GM19328 (cell line): Measurements from ENCODE around the gene FMN2.
"Not testable (repeated sequence)": the region's sequence is repeated elsewhere in the genome, so short reads cannot be mapped to it uniquely, and the experiment has no call there.

ENCODE experiments used
- ATAC-seq: cut with Tn5 transposase; IDR thresholded peaks from one replicate; pipeline ENCODE4 v1.9.1; 2021; ENCODE audit warnings: mild to moderate bottlenecking, moderate library complexity; ENCODE audit not compliant: unreplicated experiment

FMN2 gene

DNA sequence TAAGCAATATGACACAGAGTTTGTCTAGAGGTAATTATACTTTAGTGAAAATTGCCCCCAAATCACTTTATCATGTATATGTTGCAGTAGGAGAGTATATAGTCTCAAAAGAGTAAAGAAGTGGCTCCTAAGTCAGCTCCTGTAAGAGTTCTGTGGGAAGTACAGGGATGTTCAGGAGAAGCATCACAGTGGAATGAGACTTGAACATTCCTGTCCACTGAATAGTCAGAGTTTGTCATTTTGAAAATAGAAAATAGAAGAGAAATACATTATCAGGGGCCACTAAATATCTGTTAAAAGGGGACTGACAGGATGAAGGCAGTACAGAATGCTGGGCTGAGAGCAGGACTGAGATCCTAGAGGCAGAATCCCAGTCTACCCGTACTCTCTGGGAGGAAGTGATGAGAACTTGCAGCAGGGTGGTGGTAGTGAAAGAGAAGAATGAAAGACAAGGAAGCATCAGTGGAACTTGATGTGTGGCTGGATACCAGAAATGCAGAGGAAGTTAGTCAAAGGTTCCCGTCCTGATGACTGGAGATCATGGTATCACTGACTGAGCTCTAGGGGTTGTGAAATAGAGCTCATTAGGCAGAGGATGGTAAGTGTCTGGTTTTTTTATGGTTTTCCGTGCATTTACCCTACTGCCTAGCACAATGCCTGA is 153.4 kb downstream of the FMN2 start:
- no peak for ATAC-seq

DNA sequence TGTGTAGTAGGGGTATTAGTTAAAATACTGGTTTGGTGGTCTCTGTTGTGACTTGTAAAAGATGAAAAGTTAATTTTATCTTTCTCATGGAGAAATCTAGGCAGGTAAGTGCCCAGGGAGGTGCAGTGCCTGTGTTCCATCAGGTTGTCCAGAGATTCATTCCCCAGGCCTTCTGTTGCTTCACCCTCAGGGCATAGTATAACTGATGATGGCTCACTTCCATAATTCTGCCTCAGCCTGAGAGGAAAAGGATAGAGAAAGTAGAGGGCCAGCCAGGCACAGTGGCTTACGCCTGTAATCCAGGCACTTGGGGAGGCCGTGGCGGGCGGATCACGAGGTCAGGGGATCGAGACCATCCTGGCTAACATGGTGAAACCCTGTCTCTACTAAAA is 153.9 kb downstream of the FMN2 start:
- ATAC-seq: no peak

DNA sequence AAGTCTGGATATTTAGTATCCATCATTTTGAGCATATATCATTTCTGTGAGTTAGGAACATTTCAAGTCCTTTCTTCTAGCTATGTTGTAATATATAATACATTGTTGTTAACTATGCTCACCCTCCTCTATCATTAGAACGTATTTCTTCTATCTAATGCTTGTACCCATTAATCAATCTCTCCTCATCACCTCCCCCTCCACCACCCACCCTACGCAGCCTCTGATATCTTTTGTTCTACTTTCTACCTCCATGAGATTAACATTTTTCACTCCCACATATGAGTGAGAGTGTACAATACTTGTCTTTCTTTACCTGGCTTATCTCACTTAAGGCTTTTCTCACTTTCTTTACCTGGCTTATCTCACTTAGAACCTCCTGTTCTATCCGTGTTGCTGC is 156.2 kb downstream of the FMN2 start:
- no peak for ATAC-seq

DNA sequence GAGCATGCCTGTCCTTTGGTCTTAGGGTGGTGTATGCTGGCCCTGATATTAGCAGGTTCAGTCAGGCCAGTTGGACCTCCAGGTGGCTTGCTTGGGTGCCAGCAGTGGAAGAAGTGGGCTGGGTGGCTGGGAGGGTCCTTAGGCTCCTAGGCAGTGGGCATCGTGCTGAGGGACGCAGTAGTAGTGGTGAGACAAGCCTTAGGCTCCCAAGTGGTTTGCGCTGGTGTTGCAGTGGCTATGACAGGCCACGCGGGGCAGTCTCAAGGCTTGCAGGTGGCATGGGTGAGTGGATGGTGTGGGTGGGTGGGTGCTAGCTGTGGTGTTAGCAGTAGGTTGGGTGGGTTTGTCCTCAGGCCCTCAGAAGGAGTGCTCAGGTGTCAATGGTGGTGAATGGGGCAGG is 162.3 kb downstream of the FMN2 start:
- ATAC-seq: no peak

DNA sequence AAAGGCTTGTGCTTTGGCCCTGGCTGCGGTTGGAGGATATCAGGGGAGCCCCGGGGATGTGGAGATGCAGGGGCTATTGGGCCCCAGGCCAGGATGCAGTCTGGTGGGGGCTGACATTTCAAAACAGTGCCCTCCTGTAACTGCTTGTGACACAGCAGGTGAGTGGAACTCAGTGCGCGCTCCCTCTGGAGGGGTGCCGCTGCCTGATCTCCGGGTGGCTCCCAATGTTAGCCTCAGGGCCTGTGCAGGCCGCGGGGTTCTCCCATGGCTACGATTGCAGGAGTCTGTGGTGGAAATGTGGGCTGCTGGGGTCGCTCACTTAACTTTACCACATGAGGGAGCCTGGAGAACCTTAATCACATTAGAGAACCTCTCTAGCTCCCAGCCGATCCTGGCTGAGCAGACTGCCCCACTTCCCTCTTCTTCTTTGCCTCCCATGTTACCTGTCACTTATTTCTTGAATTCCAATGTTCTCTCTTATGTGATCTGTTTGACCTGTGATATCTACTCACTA is 163.2 kb downstream of the FMN2 start:
- no peak for ATAC-seq

DNA sequence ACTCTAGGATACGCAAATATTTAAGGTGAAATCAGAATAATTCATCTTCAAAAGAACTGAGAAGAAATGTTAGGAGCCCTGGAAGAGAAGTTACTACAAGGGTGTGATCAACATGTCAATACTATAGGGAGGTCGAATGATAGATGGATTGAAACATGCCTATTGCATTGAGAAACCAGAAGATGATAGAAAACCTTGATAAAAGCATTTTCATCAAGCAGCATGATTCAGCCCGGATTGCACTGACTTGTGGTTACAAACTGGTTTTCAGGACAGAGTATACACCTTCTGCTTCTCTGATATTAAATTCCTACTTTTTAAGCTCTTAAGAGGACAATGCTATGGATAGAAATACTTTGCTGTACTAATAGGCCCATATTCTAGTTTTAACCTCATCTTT is 164.2 kb downstream of the FMN2 start:
- ATAC-seq: no peak

DNA sequence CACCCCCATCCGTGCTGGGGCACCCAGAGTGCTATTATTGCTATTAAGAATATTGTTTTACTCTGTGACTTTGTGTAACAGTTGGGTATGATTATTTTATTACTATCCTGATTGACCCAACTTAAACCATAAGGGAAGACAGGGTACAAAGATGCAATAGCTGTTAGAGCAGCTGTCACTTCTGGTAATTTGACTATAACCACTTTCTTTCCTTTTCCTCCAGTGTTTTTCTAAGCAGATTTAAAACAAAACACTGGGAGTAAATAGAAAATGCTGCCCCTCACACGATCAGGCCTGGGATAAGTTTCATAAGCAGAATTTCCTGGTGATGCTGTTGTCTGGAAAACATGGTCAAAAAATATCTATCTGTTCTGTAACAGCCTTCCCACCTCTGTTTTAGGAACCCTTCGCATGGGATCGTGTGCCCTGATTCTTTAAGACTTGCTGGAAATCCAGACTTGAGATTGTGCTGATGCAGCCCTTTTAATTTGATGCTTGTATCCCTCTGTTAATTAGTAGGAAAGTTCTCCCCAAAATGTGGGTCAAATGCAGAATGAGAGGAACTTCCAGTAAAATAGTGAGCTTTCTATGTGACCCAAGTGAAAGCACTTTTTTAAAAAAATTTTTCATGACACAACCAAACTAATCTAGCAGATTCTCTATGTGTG is 165.3 kb downstream of the FMN2 start:
- no peak for ATAC-seq

DNA sequence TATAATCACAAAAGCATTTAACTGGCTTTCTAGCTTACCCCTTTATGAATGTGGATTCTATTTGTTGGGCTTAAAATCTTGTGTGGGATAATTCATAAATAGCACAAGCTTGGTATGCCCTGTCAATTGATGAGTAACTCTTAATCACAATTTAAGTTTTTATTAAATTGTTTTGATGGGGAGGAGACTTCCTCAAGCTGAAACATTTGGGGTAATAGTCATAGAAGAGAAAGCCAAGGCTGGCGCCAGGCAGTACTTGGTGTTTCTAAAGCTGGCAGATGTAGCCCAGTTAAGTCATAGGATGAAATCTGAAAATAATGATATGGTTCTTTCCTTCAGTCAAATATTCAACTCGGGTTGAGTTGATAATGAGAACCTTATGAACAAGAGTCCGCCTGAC is 167.2 kb downstream of the FMN2 start:
- ATAC-seq: no peak

DNA sequence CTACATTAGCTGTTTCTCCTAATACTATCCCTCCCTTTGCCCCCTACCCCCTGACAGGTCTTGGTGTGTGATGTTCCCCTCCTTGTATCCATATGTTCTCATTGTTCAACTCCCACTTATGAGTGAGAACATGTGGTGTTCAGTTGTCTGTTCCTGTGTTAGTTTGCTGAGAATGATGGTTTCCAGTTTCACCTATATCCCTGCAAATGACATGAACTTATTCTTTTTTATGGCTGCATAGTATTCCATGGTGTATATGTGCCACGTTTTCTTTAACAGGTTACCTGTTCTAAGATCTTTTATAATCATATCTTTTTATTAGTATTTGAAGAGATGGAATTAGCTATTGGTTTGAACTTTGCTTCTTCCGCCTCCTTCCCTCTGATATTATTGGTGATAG is 172.8 kb downstream of the FMN2 start:
- not testable (repeated sequence) for ATAC-seq

DNA sequence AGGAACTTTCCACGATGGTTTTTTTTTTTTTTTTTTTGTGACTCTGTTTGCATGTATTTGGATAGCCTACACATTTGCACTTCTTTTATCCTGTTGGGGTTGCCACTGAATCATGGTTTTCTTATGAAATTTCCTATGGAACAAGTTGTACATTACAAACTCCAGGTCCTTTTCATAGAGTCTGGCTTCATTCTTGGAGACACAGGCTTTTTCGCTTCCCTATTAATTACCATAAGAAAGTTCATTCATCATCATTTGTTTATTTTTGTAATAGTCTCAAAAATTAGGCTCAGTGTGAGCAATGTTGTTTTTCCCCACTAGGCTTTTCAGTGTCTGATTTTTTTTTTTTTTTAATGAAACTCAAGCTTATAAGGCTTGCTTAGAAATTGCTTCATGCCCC is 179.4 kb downstream of the FMN2 start:
- ATAC-seq: no peak

DNA sequence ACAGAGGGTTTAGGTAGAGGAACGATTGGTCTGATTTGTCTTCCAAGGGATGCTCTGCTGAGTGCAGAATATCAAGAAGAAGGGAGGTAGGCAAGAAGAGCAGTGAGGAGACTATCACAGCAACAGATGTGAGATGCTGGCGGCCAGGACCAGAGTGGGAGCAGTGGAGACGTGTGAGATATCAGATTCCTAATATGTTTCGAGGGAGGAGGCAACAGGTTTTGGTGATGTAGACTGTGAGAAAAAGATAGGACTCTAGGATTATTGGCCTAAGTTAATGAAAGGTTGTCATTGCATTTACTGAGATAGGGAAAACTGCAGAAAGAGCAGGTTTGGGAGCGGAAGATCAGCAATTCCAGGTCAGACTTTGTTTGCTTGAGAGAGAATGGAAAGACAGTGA is 182.9 kb downstream of the FMN2 start:
- ATAC-seq: no peak

DNA sequence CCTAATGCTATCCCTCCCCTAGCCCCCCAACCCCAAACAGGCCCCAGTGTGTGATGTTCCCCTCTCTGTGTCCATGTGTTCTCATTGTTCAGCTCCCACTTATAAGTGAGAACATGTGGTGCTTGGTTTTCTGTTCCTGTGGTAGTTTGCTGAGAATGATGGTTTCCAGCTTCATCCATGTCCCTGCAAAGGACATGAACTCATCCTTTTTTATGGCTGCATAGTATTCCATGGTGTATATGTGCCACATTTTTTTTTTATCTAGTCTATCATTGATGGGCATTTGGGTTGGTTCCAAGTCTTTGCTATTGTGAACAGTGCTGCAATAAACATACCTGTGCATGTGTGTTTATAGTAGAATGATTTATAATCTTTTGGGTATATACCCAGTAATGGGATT is 183.5 kb downstream of the FMN2 start:
- ATAC-seq: not testable (repeated sequence)

DNA sequence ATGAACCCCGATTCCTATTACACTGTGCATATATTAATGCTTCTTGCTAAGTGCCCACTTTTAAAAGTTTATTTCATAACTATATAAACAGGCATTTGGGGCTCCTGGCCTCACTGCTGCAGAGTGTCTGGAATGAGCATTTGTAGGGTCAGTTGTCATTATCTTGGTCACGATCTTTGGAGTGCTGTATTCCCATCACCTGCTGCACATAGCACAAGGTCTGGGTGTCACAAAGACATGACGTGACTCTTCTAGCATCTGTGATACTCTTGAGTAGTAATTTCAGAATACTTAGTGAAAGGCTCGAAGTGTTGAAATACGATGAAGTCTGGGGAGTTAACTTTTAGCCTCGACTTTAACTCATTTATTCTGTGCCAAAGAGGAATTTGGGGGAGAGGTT is 186.4 kb downstream of the FMN2 start:
- ATAC-seq: no peak

DNA sequence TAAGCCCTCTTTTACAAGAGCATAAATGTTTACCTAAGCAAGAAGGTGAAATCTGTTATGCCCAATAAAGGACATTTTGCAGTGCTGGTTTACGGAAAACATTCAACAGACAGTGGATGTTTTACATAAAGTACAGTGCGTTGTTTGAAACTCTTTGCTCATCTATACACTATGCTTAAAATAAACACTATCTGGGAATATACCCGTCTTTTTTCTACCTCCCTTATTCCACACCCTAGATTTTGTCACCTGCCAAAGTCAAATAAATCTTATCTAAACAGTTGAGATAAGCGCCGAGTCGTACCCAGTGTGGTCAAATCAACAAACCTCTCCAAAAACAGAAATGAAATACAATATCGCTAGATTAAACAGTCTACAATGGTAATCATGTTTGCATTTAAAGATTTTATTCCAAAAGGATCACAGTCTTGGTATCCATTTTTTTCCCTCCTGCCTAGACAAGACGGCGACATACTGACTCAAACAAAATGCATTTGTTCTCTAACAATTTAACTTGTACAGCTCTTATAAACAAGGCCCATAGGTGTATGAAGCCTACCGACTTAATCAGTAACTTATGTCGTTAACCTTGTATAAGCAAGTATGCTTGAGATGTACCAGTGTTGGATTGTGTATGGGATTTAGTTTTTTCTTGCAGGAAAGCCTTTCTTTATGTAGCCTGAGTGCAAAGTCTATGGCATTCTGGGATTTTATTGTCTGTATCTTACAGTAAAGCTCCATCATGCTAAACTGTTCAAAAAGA is 189.1 kb downstream of the FMN2 start:
- ATAC-seq: no peak

DNA sequence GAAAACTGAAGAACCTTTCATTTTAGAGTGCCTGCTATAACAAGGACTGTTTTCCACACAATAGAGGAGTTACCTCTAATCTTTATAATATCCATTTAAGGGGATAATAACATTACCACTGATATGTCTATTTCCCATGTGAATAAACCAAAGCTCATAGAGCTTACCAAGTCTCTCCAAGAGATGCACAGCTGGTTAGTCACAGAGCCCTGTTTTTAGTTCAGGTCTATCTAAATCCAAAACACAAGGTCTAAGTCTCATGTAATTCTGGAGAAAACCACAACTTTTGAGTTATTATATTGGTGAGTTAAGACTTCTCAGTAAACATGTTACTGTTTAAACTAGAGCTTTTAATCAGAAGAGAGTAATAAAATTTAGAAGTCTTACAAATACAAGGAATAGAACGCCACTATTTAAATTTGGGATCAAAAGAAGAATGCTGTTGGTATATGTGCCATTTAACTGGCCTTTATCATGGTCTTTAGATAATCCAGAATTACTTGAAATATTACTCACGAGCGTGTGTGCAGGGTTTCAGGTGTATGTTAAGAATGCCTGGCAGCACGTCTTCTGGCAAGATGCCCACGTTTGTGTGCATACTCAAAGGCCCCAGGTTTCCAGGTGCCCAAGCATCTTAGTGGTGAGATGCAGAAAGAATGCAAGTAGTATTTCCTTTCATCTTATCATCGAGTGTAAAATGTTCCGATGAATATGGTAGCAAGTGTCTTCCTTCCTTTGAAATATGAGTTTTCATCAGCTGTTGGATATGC is 190.6 kb downstream of the FMN2 start:
- ATAC-seq: no peak

DNA sequence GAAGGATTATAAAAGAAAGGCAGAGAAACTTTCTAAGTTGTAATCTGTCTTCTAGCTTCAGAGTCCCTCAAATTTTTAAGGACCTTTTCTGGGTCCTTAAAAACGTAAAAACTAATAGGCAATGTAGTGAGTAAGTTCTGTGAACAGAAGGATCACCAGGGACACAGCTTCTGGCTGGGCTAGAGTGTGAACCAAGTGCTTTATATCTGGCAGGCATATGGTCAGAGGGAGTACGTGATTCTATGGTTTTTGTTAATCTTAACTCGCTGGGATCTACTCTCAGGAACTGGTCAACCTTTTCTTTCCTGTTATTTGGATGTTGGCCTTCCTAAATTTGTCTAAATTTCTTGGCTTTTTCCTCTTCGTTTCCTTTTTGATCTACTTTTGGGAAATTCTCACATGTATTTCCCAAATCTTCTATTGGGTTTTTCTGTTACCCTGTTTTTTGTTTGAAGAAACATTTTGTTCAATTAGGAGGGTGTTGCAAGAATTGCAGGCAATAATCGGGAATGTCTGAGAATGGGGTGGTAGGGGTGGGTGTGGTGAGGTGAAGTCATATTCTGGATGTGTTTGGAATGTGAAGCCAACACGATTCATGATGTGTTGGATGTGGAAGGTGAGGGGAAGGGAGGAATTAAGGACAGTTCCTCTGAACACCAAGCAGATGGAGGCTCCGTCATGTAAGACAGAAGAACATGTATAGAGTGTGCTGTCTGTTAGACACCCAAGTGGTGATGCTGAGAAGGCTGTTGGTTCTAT is 193.2 kb downstream of the FMN2 start:
- no peak for ATAC-seq

DNA sequence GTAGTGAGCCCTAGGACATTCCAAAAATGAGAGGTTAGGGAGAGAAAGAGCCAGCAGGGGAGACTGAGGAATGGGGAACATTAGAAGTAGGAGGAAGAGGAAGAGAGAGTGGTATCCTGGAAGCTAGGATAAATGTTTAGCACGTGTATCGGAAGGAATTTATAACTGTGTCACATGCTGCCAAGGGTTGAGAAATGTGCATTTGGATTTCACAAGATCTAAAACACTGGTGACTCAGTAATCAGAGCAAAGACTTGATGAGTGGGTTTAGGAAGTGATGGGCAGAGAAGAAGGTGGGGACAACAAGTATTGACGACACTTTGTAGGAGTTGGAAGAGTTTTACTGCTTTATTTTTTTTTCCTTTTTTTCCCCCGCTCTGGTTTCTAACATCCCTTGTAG is 193.9 kb downstream of the FMN2 start:
- no peak for ATAC-seq

DNA sequence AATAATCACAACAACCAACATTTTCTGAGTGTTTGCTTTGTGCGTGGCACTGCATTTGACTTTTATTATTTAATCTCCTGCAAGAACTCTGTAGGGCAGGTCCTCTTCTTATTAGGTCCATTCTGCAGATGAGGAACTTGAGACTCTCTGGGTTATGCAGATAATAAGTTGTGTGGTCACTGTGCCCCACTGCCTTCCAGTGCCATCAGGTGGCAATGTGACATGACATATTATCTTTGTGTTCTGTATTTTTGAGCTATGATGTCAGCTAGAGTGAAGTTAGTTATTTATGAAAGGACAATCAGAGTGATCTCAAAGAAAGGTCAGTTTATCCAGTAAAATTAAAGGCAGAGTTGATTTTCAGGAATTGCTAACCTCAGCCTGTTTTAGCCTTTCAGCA is 196.0 kb downstream of the FMN2 start:
- no peak for ATAC-seq

DNA sequence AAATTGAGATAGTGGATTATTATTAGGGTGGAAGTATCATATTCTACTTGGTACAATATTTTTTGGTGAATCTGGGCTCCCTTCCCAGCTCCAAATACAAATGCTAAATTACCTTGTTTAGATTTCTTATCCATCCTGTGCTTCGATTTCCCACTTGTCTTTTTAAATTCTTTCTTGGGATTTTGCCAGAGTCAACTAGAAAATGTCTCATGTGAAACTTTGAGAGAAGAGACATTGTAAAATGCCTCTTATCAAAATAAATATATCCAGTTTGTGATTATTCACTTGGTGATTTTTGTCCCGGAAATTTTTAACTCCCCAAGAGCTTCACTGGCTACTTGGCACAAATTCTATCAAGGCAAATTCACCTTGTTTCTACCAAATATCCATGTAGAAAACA is 202.0 kb downstream of the FMN2 start:
- no peak for ATAC-seq

DNA sequence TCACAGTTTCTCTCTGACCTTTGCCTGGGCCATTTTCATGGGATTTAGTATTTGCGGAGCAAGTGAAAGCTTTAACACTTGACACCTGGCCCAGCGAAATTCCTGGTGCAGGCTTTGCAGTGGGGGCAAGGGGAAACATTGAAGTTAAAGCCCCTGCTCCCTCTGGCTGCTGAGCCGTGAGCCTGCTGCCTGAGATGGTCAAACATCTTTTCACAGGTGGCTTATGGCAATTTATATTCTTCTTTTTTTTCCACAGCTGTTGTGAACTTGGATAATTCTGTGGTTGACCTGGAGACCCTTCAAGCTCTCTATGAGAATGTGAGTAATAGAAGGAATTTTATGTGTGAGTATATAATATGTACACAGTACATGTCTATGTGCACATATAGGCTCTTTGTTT is 202.9 kb downstream of the FMN2 start:
- ATAC-seq: no peak

DNA sequence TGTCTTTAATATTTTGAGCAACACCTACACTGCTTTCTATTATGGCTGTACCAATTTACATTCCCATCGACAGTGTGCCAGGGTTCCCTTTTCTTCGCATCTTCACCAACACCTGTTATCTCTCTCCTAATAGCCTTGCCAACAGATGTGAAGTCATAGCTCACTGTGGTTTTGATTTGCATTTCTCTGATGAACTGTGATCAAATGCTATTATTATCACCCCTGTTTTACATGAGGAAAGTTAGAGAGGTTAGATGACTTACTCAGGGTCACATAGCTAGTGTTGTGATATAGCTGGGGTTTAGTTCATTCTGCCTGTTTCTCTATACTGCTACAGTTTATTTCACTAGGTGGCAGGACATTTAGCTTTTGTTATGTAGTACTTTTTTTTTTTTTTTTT is 204.1 kb downstream of the FMN2 start:
- no peak for ATAC-seq
